Measurements from ENCODE around the gene TAF3. TPM values are rescaled to one million over a fixed set of nuclear protein-coding genes. Genes with fewer than 3 reads are reported as not detected.

The TAF3 gene
- total RNA-seq, 1 experiment from 2014 or later, result 5.5 TPM

DNA sequence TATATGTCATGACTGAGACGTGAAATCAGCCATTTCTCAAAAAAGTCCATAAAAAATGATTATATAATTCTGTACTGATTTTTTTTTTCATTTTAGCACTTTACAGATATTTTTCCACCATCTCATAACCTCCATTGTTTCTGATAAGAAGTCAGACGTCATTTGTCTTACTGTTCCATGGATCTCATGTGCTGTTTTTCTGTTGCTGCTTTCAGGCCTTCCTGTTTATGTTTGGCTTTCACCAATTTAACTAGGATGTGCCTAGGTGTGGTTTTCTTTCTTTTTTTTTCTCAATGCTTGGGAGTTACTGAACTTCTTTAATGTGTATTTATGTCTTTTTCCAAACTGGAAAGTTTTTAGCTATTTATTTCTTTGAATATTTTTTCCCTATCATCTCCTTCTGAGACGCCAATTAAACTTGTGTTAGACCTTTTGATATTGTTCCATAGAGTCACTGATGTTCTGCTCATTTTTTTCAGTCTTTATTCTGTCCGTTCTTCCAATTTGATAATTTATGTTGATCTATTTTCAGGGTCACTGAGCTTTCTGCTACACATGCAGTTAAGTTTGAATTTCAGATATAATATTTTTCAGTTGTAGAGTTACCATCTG lies 43.3 kb downstream of the TAF3 start:
- CTCF ChIA-PET, result interaction anchor here (0.6 kb wide), 1 partner anchor 866 kb away, joined by 6 read pairs; no protein-coding TSS in a partner anchor
- no TSS peak for BruUV-seq (replicated peaks)
- Histone ChIP-seq H3K36me3 (ENCODE audit: control insufficient read depth, insufficient read depth, low read length) (no peaks in the 10 kb centered on the region), H3K27ac (ENCODE audit: low read length) (no peak overlapping the region), H3K4me3 (ENCODE audit: low read depth in 2 of 2, low read length in 2 of 2) (no peak overlapping the region), H3K4me1 (ENCODE audit: control insufficient read depth, insufficient read depth, low read length) (no peaks in the 10 kb centered on the region), H3K9me3 (ENCODE audit: control insufficient read depth, insufficient read depth, low read depth, low read length) (peaks cover 10% of the 10 kb centered on the region; the same call in 1 of the 2 replicates), H3K27me3 (ENCODE audit: control insufficient read depth, insufficient read depth, low read length) (no peaks in the 10 kb centered on the region)
- no peak for DNase-seq (ENCODE audit: low read depth, low spot score)
- TF ChIP-seq SIN3A (IDR thresholded peaks at IDR 0.05; ENCODE audit: borderline replicate concordance, insufficient read depth, low read depth, low read length) (no peak), TCF7L2 (IDR thresholded peaks at IDR 0.05; ENCODE audit: low read depth, low read length) (no peak), POLR2AphosphoS5 (IDR thresholded peaks at IDR 0.05; ENCODE audit: low read depth, low read length) (no peak)
- TF ChIP-seq, protein P1, sequence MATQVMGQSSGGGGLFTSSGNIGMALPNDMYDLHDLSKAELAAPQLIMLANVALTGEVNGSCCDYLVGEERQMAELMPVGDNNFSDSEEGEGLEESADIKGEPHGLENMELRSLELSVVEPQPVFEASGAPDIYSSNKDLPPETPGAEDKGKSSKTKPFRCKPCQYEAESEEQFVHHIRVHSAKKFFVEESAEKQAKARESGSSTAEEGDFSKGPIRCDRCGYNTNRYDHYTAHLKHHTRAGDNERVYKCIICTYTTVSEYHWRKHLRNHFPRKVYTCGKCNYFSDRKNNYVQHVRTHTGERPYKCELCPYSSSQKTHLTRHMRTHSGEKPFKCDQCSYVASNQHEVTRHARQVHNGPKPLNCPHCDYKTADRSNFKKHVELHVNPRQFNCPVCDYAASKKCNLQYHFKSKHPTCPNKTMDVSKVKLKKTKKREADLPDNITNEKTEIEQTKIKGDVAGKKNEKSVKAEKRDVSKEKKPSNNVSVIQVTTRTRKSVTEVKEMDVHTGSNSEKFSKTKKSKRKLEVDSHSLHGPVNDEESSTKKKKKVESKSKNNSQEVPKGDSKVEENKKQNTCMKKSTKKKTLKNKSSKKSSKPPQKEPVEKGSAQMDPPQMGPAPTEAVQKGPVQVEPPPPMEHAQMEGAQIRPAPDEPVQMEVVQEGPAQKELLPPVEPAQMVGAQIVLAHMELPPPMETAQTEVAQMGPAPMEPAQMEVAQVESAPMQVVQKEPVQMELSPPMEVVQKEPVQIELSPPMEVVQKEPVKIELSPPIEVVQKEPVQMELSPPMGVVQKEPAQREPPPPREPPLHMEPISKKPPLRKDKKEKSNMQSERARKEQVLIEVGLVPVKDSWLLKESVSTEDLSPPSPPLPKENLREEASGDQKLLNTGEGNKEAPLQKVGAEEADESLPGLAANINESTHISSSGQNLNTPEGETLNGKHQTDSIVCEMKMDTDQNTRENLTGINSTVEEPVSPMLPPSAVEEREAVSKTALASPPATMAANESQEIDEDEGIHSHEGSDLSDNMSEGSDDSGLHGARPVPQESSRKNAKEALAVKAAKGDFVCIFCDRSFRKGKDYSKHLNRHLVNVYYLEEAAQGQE (IDR thresholded peaks at IDR 0.05; ENCODE audit: insufficient read depth in 1 of 2, low read depth in 2 of 2, low read length in 1 of 2), result no peak
- TF ChIP-seq, protein P2, sequence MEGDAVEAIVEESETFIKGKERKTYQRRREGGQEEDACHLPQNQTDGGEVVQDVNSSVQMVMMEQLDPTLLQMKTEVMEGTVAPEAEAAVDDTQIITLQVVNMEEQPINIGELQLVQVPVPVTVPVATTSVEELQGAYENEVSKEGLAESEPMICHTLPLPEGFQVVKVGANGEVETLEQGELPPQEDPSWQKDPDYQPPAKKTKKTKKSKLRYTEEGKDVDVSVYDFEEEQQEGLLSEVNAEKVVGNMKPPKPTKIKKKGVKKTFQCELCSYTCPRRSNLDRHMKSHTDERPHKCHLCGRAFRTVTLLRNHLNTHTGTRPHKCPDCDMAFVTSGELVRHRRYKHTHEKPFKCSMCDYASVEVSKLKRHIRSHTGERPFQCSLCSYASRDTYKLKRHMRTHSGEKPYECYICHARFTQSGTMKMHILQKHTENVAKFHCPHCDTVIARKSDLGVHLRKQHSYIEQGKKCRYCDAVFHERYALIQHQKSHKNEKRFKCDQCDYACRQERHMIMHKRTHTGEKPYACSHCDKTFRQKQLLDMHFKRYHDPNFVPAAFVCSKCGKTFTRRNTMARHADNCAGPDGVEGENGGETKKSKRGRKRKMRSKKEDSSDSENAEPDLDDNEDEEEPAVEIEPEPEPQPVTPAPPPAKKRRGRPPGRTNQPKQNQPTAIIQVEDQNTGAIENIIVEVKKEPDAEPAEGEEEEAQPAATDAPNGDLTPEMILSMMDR (IDR thresholded peaks at IDR 0.05), result no peak
- intact Hi-C loops (cut with micrococcal nuclease; ENCODE audit: unreplicated experiment), result no loop called here
- POLR2A ChIA-PET, result no interaction called here
- no peak for ATAC-seq
- in situ Hi-C loops (cut with HindIII; ENCODE audit: low pct_unique_long_range_greater_than_20kb, low sequenced_read_pairs), result no loop called here

DNA sequence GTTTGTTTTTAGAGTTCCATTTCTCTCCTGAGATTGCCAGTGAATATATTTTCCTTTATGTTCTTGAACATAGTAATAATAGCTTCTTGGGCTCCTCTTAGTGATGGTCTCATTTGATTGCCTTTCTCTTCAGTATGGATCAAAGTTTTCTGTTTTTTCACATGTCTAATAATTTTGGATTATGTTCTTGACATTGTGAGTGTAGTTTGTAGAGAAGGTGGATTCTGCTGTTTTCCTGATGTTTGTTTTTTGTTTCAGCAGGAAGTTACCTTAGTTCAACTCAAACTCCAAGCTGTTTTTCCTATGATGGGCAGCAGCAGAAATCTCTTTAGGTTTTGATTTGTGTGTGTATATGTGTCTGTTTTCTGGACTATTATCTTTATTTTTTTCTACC lies 43.8 kb downstream of the TAF3 start:
- Histone ChIP-seq H3K27ac (ENCODE audit: low read length) (no peak overlapping the region), H3K36me3 (ENCODE audit: control insufficient read depth, insufficient read depth, low read length) (no peaks in the 10 kb centered on the region), H3K27me3 (ENCODE audit: control insufficient read depth, insufficient read depth, low read length) (no peaks in the 10 kb centered on the region), H3K4me1 (ENCODE audit: control insufficient read depth, insufficient read depth, low read length) (no peaks in the 10 kb centered on the region), H3K4me3 (ENCODE audit: low read depth in 2 of 2, low read length in 2 of 2) (no peak overlapping the region), H3K9me3 (ENCODE audit: control insufficient read depth, insufficient read depth, low read depth, low read length) (peaks cover 10% of the 10 kb centered on the region; the same call in 1 of the 2 replicates)
- CTCF ChIA-PET, result interaction anchor here (0.6 kb wide), 1 partner anchor 866 kb away, joined by 6 read pairs; no protein-coding TSS in a partner anchor
- DNase-seq (ENCODE audit: low read depth, low spot score) (no peak), ATAC-seq (no peak)
- in situ Hi-C loops (cut with HindIII; ENCODE audit: low pct_unique_long_range_greater_than_20kb, low sequenced_read_pairs), result no loop called here
- intact Hi-C loops (cut with micrococcal nuclease; ENCODE audit: unreplicated experiment), result no loop called here
- TF ChIP-seq, protein P1 (IDR thresholded peaks at IDR 0.05; ENCODE audit: insufficient read depth in 1 of 2, low read depth in 2 of 2, low read length in 1 of 2), result no peak
- no peak for TF ChIP-seq POLR2AphosphoS5 (IDR thresholded peaks at IDR 0.05; ENCODE audit: low read depth, low read length)
- POLR2A ChIA-PET, result no interaction called here
- no TSS peak for BruUV-seq (replicated peaks)

Measured in Panc1 (cell line).